HEK293 (cell line): ENCODE measurements around the gene CHN1.

Experiments
- CTCF ChIP-seq: fragments of 450-650 bp; formaldehyde crosslinking; IDR thresholded peaks from 2 replicates; pipeline ENCODE4 v1.5.1; 2016; ENCODE audit warnings: missing biosample characterization, missing genetic modification characterization
- OSR2 ChIP-seq: fragments of 450-650 bp; formaldehyde crosslinking; IDR thresholded peaks from 2 replicates; pipeline ENCODE4 v1.5.1; 2016; ENCODE audit warnings: missing biosample characterization, missing genetic modification characterization
- PATZ1 ChIP-seq: fragments of 450-650 bp; formaldehyde crosslinking; IDR thresholded peaks from 2 replicates; pipeline ENCODE4 v1.5.1; 2016; ENCODE audit warnings: missing biosample characterization, missing genetic modification characterization
- PBX3 ChIP-seq: sonication (generic); formaldehyde crosslinking; IDR thresholded peaks from 2 replicates; pipeline ENCODE4 v1.8.1; 2022; ENCODE audit warnings: mild to moderate bottlenecking, moderate library complexity, missing genetic modification reagents
- REST ChIP-seq: fragments of 450-650 bp; formaldehyde crosslinking; IDR thresholded peaks from 2 replicates; pipeline ENCODE4 v1.5.1; 2016; ENCODE audit warnings: missing biosample characterization, missing genetic modification characterization
- SCRT2 ChIP-seq: fragments of 450-650 bp; formaldehyde crosslinking; IDR thresholded peaks from 2 replicates; pipeline ENCODE4 v1.5.1; 2016; ENCODE audit warnings: missing biosample characterization, missing genetic modification characterization
- ZBTB26 ChIP-seq: fragments of 450-650 bp; formaldehyde crosslinking; optimal IDR thresholded peaks from 2 replicates; pipeline ENCODE3; 2016; ENCODE audit warnings: missing biosample characterization, mild to moderate bottlenecking, missing genetic modification characterization
- ZNF174 ChIP-seq: fragments of 450-650 bp; formaldehyde crosslinking; IDR thresholded peaks from 2 replicates; pipeline ENCODE4 v1.5.0; 2017; ENCODE audit warnings: missing biosample characterization, mild to moderate bottlenecking, missing genetic modification characterization
- ZNF658 ChIP-seq: fragments of 450-650 bp; formaldehyde crosslinking; IDR thresholded peaks from 2 replicates; pipeline ENCODE4; 2016; ENCODE audit warnings: missing biosample characterization, missing genetic modification characterization
- ZNF792 ChIP-seq: fragments of 450-650 bp; formaldehyde crosslinking; IDR thresholded peaks from 2 replicates; pipeline ENCODE4 v1.5.1; 2016; ENCODE audit warnings: missing biosample characterization, missing genetic modification characterization
- ZSCAN30 ChIP-seq: fragments of 450-650 bp; IDR thresholded peaks from 2 replicates; pipeline ENCODE4 v1.5.1; 2018; ENCODE audit warnings: missing biosample characterization, mild to moderate bottlenecking, missing genetic modification characterization, moderate library complexity

- TF ChIP-seq CTCF (tag by site-specific recombination) = no peak
- no peak for TF ChIP-seq ZBTB26 (tag by site-specific recombination)
- no peak for TF ChIP-seq ZSCAN30 (tag by site-specific recombination)
- TF ChIP-seq REST (tag by site-specific recombination) = no peak
- no peak for TF ChIP-seq PBX3 (CRISPR knock-in tag)
- no peak for TF ChIP-seq PATZ1
- TF ChIP-seq ZNF792 (tag by site-specific recombination) = no peak
- TF ChIP-seq OSR2 (tag by site-specific recombination) = no peak
- TF ChIP-seq ZNF174 (tag by site-specific recombination) = no peak
- TF ChIP-seq SCRT2 = no peak
- no peak for TF ChIP-seq ZNF658 (tag by site-specific recombination)
Observed at GRCh38 chr2:174977364-174977763, 27.8 kb downstream of the CHN1 start.
